Measurements from ENCODE around the gene STAC3.

Gene STAC3

DNA sequence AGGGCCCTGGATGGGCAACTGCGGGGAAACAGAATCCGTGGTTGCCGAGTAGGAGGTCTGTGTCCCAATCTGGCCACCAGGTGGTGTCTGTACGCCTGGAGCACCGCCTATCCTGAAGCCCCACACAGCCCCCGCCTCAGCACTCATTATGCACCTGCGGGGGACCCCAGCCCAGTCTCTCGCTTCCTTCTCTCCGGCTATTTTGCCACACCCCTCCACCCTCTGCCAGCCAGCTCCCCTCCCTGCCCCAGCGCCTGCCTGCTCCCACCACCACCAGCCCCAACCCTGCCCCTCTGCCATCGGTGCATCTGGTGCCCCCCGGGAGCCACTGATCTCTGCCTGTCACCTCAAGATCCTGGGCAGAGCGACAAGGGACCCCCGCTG is 36.6 kb downstream of the STAC3 start (continued):
- TF ChIP-seq, protein P1, sequence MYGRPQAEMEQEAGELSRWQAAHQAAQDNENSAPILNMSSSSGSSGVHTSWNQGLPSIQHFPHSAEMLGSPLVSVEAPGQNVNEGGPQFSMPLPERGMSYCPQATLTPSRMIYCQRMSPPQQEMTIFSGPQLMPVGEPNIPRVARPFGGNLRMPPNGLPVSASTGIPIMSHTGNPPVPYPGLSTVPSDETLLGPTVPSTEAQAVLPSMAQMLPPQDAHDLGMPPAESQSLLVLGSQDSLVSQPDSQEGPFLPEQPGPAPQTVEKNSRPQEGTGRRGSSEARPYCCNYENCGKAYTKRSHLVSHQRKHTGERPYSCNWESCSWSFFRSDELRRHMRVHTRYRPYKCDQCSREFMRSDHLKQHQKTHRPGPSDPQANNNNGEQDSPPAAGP (tag by site-specific recombination; IDR thresholded peaks at IDR 0.05) = no peak
- no peak for TF ChIP-seq ZNF366 (tag by site-specific recombination; conservative IDR thresholded peaks at IDR 0.05)
- TF ChIP-seq KLF1 (tag by site-specific recombination; IDR thresholded peaks at IDR 0.05) = peak; percentile 54
- TF ChIP-seq ZNF585B (tag by site-specific recombination; IDR thresholded peaks at IDR 0.05) = no peak
- no peak for TF ChIP-seq ZNF280D (tag by site-specific recombination; IDR thresholded peaks at IDR 0.05)
- TF ChIP-seq ZNF600 (tag by site-specific recombination; IDR thresholded peaks at IDR 0.05) = no peak
- TF ChIP-seq PRDM4 (tag by site-specific recombination; IDR thresholded peaks at IDR 0.05) = no peak
- no peak for TF ChIP-seq ZNF155 (tag by site-specific recombination; IDR thresholded peaks at IDR 0.05)
- TF ChIP-seq ZNF398 (tag by site-specific recombination; IDR thresholded peaks at IDR 0.05) = peak; percentile 26; the same call in 1 of the 2 replicates
- no peak for TF ChIP-seq GLI2 (tag by site-specific recombination; IDR thresholded peaks at IDR 0.05; ENCODE audit: borderline replicate concordance, low read depth)
- no peak for TF ChIP-seq ZNF140 (tag by site-specific recombination; IDR thresholded peaks at IDR 0.05)
- no peak for TF ChIP-seq TSHZ1 (tag by site-specific recombination; IDR thresholded peaks at IDR 0.05; ENCODE audit: borderline replicate concordance)
- no peak for TF ChIP-seq ZNF248 (tag by site-specific recombination; IDR thresholded peaks at IDR 0.05)
- no peak for TF ChIP-seq ZNF184 (tag by site-specific recombination; IDR thresholded peaks at IDR 0.05)
- no peak for TF ChIP-seq KLF10 (tag by site-specific recombination; IDR thresholded peaks at IDR 0.05)
- TF ChIP-seq ZNF132 (tag by site-specific recombination; IDR thresholded peaks at IDR 0.05; ENCODE audit: borderline replicate concordance) = no peak
- no peak for TF ChIP-seq ZNF645 (tag by site-specific recombination; IDR thresholded peaks at IDR 0.05)
- no peak for TF ChIP-seq ZNF324 (tag by site-specific recombination; IDR thresholded peaks at IDR 0.05)
- no peak for TF ChIP-seq PRDM10 (tag by site-specific recombination; IDR thresholded peaks at IDR 0.05)
- no peak for TF ChIP-seq ZNF354C (tag by site-specific recombination; IDR thresholded peaks at IDR 0.05; ENCODE audit: borderline replicate concordance, low read depth)
- peak; percentile 83 for TF ChIP-seq GLIS2 (tag by site-specific recombination; IDR thresholded peaks at IDR 0.05)
- TF ChIP-seq, protein P2, sequence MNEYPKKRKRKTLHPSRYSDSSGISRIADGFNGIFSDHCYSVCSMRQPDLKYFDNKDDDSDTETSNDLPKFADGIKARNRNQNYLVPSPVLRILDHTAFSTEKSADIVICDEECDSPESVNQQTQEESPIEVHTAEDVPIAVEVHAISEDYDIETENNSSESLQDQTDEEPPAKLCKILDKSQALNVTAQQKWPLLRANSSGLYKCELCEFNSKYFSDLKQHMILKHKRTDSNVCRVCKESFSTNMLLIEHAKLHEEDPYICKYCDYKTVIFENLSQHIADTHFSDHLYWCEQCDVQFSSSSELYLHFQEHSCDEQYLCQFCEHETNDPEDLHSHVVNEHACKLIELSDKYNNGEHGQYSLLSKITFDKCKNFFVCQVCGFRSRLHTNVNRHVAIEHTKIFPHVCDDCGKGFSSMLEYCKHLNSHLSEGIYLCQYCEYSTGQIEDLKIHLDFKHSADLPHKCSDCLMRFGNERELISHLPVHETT (tag by site-specific recombination; IDR thresholded peaks at IDR 0.05) = no peak

Data from HEK293 (cell line).